Muscle of arm (tissue), 12 donors: Measurements from ENCODE around the gene LGR5. TPM values are rescaled to one million over a fixed set of nuclear protein-coding genes. Genes with fewer than 3 reads are reported as not detected.

Experiments used
- DNase-seq: peaks from one replicate; pipeline ENCODE4 v3.0.0-alpha.2; 2013
- polyA plus RNA-seq, 12 donors: library from polyadenylated mRNA; unstranded; fragments of 120-200 nt; gene quantifications; one replicate each; pipeline ENCODE4 v1.2.1, GENCODE V29; 2013; ENCODE audit not compliant: insufficient read length in 12 of 12

The LGR5 gene
- polyA plus RNA-seq, 12 donors = 3.1 to 24.8 (median 5.9) TPM; not detected in 1

DNA sequence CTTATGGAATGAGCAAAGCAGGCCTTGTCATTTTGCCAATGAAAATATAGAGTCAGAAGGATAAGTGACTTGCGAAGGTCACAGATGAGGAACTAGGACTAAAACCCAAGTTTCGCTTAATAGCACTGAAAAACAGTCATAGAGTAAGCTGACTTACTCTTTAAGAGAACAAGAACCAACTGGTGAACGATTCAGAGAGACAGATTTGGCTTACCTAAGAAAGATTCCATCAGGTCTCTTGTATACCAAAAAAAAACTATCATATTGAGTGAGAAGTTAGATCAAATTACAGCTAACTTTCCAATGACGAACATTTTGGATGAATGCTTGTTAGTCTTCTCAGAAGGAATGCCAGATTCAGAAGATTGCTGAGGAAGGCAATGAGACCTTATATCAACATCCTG, 149.9 kb downstream of the LGR5 start:
- DNase-seq = no peak

DNA sequence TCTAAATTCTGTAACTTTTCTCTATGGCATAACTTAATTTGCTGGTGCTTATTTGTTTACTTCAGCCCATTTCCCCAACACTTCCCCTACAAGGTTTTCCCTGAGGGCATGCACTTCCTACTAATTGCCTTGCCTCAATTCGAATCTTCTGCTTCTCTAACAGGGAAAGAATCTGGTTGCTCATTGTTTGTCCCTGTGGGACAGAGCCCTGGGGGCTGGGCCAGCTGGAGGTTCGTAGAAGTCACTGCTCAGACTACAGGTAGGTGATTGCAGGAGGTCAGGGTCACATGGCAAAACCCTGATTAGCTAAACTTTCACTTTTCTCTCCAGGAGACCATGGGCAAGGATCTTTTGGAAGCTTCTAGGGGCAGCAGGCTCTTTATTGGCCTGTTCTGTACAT, 152.0 kb downstream of the LGR5 start:
- DNase-seq = no peak

DNA sequence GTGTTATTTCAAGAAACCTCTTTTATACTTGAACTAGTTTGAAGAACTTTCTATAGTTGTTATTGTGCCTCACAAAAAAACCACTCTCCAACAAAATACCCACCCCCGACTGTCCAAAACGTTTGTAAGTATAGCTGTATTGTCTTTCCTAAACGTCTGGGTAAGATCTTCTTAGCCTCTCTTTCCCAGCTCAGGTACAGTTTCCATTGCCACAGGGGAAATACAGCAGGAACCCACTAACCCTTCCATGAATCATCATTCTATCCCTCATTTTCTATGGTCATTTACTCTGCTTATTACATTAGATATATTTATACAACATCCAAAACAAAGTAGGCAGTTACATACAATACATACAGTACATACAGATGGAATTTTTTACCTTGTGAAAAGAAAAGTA, 153.2 kb downstream of the LGR5 start:
- no peak for DNase-seq

DNA sequence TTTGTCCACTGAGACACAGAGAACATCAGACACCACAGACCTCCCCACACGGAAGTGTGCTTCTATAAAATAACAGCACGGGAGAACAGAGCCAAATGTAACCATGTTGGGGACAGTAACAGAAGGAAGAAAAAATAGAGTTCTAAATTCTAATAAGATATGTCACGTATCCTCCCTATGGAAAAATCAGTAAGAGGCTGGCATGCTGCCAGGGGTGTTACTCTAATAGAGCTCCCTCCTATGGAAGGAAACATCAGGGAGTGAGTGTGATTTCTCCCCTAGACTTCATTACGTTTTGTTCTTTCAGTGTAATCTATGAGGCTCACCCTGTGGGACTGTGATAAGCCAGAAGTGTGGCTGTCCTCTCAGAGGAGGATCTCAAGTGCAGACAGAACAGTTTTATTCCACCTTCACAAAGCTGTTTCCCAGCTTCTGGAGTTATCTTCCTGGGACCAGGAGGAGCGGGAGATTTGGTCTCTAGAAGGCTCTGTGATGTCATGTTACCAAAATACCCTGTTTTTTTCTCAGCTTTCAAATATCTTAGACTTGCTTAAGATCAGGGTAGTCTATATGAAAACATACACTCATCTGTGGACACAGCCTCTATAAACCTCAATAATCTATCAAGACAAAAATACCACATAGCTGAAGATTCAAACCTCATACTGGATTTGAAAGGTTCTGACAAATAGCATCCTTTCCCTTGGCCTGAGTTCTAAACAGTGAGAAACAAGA, 154.8 kb downstream of the LGR5 start:
- DNase-seq = peak; percentile 17

DNA sequence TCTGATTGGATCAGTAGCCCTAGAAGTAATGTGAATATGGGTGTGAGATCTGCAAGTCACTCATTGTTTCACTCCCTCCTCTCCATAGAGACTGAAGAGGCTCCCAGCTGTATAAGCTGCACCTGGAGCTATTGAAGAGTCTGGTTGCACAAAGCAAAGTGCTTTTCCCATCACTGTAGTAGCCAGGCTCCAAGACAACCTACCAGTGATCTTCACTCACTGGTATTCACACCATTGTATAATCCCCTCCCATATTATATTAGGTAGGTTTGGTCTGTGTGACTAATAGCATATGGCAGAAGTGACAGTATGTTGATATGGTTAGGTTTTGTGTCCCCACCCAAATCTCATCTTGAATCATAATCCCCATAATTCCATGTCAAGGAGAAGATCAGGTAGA, 159.6 kb downstream of the LGR5 start:
- DNase-seq = no peak

DNA sequence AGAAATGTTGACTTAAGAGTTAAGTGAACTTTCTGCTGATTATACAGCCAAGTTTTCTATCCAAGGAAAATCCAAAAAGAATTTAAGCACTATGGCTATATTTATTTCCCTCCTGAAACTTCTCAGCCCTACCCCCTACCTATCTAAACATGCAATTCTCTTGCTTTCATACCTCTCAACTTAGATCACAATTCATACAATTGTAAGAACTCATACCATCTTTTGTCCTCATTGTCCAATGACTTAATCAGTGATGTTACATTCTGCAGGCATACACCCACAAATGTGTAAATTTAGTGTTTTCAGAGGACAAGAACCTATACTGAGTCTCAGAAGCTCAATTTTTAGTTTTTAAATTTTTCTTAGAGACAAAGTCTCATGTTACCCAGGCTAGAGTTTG, 161.9 kb downstream of the LGR5 start:
- no peak for DNase-seq

DNA sequence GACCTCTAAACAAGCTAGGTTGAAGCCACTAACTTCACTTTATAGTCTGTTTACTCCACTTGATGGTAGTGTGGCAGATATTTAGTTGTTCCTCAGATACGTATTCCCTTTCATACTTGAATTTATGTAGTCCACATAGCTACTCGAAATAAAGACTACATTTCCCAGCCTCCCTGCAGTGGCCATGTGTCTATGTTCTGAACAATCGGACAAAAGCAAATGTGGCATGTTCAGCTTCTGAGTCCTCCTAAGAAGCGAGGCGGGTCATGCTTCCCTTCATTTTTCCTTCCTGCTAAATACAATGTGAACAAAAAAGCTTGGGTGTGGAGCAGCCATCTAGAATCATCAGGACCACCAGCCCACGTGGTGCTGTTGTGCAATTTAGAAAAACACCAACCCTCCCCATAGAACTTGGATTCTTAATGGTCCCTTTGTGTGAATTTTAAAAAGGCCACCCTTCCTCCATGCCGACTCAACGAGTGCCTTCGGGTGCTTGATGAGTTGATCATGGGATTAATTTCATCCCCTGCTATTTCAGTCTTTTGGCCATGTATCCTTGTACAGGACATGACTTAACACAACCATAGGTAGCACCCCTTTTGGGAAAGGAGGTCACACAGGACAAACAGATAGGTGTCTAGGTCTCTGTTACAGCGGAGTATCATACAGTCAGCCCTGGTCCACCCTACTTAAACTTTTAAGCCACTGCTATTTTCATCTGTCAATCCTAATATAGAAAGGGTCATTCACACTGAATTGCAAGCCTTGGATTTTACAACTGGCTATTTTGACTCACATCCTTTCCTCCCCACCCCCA, 163.4 kb downstream of the LGR5 start:
- no peak for DNase-seq

DNA sequence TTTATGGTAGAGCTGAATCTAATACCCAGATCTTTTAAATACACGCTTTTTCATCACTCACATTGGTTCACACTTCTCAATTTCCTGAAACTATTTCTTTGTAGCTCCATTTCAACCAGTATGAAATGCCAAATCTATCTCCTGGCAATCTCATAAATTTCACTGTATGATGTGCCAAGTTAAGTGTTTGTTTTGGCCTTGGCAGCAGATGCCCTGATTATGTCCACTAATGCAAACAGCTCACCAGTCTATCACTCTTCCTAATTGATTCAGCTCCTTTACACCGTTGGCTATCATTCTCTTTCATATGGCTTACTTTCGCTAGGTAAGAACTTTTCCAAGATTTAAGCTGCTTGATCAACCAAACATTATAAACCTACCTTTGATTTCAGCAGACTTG, 165.4 kb downstream of the LGR5 start:
- DNase-seq = no peak

DNA sequence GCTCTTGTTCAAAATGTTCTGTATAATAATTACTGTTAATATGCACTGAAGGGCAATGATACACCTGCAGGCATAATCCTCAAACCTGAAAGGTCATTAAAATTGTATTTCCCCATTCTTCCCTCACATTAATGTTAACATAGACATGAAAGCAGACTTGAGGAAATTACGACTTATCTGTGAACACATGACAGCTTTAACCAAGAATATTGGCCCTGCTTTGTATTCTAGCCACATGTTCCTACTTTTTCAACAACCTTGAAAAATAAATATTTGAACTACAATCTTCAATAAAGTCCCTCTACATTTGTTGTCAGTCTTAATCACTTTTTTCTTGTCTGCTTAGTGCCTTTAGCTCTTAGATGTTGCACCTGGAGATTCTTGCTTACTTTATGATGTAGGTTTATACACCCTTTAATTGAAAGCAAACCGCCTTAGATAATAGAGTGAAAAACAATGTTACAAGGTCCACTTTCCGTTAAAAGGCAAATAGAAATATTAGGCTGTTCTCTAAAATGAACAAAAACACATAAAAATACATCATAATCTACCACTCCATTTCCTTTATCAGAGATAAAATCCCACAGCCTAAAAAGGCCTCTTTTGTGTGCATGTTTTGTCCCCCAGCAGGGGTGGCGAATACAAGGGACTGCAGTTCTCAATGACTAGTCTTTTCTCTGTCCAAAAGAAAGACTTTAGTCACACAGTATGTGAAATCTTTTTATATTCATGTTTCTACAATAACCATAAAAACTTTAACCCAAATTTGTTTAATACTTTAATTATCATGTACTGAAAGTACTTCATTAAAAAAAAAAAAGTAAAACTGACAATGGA, 168.1 kb downstream of the LGR5 start:
- no peak for DNase-seq

DNA sequence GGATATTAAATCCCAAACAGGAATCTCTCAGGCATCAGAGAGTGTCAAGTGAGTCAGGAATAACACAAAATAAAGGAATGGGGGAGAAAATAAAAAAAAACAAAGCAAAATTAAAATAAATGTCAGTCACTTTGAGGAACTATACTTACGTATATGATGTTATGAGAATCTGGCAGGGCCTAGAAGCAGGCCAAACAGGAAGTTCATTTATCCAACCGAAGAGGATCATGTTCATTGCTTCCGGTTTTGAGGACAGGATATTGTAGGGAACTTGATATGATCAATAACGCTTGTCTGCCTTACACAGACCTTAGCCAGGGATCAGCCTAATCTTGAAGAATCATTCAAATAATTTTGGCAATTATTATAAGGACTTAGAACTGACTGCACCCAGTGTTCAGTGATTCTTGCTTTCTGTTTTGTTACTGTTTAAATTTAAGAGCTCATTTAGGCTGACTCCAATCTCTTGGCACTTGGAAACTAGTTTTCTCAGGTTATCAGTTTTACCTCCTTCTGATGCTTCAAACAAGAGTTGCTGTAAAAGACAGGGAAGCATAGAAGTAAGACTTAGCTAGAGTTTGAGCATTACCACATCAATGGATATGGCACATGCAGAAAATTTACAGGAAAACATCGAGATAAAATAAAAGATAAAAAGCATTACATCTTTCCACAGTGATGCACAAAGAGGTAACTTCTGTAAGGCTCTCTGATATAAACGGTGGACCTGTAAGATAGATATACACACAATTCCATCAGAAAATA, 170.6 kb downstream of the LGR5 start:
- no peak for DNase-seq

DNA sequence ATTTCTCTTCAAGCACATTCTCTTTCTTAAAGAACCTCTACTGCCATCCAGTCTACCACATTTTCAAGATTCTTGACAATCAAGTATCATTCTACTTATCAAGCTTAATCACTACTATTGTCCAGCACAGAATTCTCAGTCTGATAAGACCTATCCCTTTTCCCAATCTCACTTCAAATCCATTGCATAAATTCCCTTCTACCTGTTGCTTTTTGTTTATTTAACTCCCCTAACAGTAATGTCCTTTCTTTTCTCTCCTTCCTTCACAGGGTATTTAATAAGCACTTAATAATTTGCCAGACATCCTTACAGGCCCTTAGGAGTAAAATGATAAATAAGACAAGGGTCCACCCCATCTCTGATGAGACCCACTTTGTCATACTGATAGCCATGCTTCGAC, 182.3 kb downstream of the LGR5 start:
- no peak for DNase-seq

DNA sequence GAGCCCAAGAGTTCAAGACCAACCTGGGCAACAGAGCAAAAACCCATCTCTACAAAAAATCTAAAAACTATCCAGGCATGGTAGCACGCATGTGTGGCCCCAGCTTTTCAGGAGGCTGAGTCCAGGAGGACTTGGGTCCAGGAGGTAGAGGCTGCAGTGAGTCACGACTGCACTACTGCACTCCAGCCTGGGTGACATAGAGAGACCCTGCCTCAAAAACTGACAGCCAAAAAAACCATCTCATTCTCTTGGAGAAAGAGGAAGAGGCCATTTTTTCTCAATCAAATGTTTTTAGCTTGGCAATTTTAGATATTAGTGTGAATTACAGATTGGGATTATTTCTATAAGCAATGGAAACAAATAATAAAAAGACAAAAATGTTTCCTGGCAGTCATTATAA, 185.9 kb downstream of the LGR5 start:
- no peak for DNase-seq

DNA sequence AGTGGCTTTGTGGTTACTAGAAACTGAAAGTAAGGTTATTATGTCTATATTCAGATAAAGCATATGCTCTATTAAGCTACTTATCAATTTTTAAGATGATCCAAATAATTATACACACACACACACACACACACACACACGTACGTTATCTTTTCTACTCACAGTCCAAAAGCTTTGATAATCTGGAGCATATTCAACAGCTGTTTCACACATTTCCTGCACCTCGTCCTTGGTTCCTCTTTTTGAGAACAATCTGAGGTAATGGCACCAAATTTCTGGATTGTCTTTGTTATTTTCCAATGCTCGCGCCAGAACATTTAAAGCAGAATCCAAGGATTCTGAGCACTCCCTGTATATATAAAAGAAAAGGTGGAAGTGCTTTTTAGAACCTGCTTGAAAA, 186.5 kb downstream of the LGR5 start:
- peak; percentile 55 for DNase-seq

DNA sequence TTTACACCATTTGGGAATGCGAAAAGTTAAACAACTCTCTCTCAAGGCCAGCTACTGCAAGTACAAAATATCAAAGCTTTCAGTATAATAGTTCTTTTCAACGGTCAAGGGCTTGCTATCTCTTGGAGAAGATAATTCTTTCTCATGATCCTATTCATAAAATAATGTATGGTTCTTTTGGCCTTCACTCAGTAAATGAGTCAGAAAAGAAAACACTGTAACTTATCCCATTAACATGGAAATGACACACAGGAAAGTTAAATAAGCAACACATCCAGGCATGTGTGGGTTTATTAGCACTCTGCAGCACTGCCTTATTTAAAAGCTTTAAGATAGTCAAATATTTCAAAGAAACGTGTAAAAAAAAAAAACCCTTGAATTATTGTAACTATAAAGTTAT, 187.2 kb downstream of the LGR5 start:
- DNase-seq = no peak

DNA sequence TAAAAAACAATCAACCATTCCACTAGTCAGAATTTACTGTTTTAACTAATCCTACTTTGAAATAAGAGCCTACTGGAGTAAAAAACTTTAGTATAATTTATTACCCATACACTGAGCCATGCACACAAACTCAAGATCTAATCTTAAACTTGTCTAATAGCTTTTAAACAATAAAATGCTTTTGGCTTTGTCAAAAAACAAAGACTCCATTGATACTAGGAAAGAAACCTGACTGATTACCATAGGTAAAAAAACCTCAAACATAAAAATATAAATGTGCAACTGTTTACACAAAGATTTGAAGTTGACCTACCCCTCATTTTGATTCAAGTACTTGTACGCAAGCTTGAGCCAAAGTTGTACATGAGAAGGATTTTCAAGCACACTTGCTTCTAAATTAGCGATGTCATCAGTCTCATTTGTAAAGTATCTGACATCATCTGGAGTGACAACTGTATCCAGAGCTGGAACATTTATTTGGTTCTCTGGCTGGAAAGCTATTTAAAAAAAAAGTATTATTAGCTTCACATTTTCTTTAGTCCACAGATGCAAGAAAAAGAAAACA, 187.9 kb downstream of the LGR5 start:
- no peak for DNase-seq

Other genes with a start within 250 kb of the LGR5 start
- gene ZFC3H1, start 224.1 kb downstream of the LGR5 start, polyA plus RNA-seq = 10 to 100 TPM in 11 of 12 donors, not detected in 1; 26.4 to 77.3 (median 45.3) TPM
- 10 to 100 TPM in 9 of 12 donors, 1 to 10 TPM in 2, not detected in 1; 8.4 to 15.9 (median 11.7) TPM for gene THAP2, start 224.5 kb downstream of the LGR5 start, polyA plus RNA-seq
- gene TMEM19, start 246.3 kb downstream of the LGR5 start, polyA plus RNA-seq = 10 to 100 TPM in 11 of 12 donors, not detected in 1; 22.2 to 42.6 (median 32.5) TPM